GM12873 (cell line): ENCODE results near the gene TMA7.

Experiments
- TF ChIP-seq, protein P1 (sequence below): IDR thresholded peaks from 2 replicates; pipeline ENCODE4 v1.5.1; 2012; ENCODE audit warnings: low read depth, mild to moderate bottlenecking, moderate library complexity, low read length, control low read depth; ENCODE audit not compliant: insufficient read depth; ENCODE audit errors: missing control alignments

Gene TMA7

DNA sequence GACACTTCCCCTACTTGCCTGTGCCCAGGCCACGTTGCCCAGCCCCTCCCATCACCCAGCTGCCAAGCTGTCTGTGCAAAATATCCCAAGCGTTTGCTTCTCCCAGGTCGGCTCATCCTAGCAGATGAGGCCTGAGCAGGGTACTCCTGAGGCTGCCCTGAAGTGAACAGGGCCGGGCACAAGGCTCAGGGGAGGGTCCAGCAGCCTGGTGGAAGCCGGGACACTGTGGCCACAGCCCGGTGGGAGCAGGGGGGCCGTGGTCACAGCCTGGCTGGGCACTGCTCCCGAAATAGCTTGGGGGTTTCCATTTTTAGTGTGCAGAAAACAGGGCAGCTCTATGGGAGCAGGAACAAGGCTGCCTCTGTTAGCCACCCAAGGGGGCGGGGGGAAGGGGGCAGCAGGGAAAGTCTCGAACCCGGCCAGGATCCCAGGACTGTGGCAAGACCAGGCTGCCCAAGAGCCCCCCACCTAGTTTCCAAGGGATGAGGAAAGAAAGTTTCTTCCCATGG is 13.6 kb upstream of the TMA7 start:
- TF ChIP-seq, protein P1, sequence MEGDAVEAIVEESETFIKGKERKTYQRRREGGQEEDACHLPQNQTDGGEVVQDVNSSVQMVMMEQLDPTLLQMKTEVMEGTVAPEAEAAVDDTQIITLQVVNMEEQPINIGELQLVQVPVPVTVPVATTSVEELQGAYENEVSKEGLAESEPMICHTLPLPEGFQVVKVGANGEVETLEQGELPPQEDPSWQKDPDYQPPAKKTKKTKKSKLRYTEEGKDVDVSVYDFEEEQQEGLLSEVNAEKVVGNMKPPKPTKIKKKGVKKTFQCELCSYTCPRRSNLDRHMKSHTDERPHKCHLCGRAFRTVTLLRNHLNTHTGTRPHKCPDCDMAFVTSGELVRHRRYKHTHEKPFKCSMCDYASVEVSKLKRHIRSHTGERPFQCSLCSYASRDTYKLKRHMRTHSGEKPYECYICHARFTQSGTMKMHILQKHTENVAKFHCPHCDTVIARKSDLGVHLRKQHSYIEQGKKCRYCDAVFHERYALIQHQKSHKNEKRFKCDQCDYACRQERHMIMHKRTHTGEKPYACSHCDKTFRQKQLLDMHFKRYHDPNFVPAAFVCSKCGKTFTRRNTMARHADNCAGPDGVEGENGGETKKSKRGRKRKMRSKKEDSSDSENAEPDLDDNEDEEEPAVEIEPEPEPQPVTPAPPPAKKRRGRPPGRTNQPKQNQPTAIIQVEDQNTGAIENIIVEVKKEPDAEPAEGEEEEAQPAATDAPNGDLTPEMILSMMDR: no peak

DNA sequence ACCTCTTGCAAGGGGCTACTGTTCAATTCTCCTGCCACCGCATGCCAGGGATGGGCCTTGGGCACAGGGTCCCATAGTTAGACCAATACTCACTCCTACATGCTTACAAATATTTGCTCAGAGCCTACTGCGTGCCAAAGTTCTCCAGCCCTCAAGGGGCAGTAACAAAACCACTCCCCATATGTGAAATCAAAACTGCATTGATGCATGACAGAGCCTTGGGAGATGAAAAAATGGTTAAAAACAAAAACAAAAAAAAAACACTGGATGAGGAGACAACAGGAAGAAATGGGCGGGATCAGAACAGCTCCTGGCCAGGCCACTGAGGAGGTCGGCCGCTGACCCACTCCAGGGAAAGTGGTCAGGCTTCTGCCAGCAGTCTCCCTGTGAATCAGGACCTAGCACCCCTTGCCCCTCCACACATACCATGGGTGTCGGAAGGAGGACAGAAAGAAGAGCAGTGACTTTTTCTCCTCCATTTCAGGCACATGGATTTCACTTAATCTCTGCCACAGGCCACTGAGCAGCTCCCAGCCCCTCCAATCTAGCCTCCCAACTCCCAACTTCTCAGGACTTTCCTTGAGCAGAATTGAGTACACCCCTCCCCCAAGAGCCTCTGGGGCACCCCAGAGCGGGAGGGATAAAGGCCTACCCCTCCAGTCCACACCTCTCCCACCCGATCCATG is 13.0 kb upstream of the TMA7 start:
- TF ChIP-seq, protein P1: no peak

DNA sequence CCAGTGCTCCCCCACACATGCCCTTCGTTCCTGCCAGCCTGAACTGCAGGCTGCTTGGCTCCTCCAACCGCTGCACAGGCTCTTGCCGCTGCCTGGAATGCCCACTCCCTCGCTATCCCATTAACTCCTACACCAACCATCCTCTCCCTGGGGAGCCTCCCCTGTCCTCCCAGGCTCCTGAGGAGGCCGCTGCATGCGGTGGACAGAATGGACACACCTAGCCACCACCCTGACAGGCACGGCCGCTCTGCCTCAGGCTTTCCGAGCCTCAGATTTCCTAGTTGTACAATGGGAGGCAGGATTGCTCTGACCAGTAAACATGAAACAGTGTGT is 12.5 kb upstream of the TMA7 start:
- TF ChIP-seq, protein P1: no peak

DNA sequence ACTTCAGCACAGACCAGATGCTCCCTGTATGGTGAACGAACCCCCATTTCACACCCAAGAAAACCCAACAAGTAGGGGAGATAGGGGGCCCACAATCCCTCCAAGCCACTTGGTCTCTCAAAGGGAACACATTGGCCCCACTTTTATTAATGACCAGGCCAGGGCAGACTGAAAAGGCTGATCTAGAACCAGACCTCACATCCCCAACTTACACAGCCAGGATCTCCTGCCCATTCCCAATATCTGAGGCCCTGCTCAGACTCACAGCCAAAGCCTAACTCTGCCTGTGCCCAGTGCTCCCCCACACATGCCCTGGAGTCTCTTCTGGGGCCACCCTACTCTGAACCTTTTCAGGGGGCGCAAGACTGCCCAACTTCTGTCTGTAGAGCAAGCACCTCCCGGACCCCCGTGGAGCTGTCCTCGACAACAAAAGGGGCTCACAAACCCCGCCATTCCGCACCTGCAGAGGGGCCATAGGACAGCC is 11.9 kb upstream of the TMA7 start:
- TF ChIP-seq, protein P1: no peak

DNA sequence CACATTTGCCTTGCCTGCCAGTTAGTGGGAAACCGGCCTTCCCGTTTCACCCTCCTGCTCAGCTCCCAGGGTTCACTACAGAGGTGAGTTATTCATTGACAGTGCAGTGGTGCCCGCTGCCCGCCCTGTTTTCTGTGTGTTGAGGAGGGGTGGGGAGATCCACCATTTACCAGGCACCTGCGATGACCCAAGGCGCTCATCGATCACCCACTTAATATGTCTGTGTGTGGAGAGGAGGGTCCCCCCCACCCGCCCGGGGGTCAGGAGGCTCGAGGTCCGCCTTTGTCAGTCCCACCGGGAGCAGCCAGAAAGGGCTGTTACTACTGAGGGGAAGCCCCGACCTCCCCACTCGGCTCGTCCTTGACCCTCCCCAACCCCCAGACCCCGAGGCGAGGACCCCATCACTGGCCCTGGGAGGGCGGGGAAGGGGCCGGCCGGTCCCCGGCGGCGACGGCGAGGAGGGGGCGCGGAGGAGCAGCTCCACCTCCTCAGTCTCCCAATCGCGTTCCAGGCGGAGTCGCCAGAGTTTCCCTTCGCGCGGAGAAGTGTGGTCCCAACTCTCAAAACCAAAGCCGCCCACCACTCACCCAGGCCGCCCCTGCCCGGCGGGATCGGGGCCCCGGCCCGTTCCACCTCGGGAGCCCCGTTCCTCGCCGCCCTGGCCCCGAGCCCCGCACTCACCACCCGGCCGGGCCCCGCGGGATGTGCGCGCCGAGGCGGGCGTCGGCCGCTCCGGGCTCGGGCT is 11.3 kb upstream of the TMA7 start:
- TF ChIP-seq, protein P1: no peak

DNA sequence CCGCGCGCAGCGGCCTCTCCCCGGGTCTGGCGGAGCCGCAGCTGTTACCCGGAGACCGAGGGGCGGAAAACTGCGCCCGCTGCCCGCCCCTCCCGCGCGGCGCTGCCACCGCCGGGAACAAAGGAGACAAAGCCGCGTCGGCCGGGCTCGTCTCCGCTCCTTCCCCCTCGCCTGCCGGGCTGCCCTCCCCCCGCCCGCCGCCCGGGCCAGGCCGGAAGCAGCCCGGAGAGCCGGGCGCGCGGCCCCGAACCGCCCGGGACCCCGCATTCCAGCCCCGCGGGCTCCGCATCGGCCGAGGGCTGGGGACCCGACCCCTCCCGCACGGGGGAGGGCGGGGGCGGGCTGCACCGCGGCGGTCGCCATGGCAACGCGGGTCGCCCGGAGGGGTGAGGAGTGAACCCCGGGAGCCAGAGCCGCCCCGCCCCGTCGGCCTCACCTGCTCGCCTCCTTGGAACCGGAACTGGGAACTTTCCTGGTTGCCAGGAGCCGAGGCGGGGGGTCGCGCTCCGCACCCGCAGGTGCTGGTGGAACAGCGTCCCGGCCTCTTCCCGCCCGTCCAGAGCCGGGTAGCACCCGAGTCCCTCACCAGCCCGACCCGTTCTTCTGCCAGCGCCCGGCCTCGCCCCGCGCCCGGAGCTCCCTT is 10.6 kb upstream of the TMA7 start:
- TF ChIP-seq, protein P1: no peak

DNA sequence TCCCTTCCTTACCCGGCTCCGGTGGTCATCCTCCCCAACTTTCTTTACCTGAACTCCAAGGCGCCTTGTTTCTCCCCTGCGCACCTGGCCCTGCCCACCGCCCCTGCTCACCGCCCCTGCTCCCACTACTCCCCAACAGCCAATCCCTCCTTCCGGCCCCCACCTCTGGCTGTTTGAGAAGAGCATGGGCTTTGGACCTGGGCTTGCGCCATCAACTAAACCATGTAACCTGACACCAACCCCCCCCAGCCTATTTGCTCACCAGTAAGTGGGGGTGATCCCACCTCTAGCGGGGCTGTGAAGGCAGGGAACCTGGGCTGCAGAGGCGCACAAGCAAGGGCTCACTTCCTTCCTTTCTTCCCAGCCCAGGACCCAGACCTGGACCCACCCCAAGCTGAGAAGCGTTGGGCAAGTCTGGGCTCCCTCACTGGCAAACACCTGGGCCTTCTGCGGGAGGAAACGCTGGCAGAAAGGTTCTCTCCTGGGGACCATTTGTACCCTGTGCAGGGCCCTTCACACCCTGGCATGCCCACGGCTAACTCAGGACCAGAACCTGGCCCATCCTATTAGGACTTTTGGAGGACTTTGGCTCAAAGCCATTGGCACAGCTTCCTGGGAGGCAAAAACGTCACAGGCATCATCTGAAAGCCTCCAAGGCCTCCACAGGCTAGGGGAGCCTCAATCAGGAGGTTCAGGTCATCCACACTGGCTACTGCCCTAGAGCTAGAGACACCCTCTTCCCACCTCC is 9.9 kb upstream of the TMA7 start, which contains the start of gene PLXNB1:
TSS of gene PLXNB1 (minus strand) at position 127 of the 748 bp plus-strand sequence. CDS start 5,475 bp downstream, outside the sequence.
- TF ChIP-seq, protein P1: no peak
